Measurements from ENCODE around the gene HPCAL1.

The HPCAL1 gene

GRCh38 chr2:10466801-10467200, 164.1 kb downstream of the HPCAL1 start:
- DNase-seq (ENCODE audit: low spot score) = no peak

DNA sequence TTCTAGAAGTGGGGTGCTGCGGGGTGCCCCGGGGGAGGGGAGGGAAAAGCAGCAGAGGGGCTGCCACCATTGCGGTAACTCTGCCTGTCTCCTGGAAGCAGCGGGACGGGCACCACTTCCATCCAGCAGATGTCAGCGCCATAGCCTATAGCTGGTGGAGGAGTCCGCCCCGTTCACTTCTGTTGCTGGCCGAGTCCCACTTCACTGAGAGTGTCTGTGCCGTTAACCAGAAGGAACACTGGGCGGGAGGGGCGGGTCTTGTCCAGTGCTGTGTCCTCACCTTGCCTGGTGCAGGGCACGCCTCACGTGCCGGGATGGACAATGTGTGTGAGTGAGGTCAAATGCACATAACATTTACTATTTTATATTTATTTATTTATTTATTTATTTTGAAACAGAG, 164.7 kb downstream of the HPCAL1 start:
- no peak for DNase-seq (ENCODE audit: low spot score)

DNA sequence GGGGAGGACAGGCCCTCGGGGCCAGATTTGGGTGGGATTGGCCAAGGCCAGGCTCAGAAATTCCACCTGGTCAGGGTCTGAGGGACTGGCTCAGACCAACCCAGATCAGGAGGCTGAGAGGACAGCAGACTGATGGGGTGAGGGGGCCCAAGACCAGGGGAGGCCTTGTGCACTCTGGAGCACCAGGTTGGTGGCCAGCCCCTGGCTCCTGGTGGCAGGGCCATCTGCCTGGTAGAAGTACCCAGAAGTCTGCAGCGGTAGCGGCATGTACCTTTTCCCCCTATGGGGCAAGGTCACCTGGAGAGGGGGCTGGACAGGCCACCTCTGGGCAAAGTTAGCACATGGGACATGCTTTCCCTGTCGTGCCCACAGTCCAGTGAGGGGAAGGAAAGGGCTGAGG, 166.6 kb downstream of the HPCAL1 start:
- DNase-seq (ENCODE audit: low spot score) = no peak

- no peak for DNase-seq (ENCODE audit: low spot score)
Measured at GRCh38 chr2:10469955-10470608, 167.4 kb downstream of the HPCAL1 start.

DNA sequence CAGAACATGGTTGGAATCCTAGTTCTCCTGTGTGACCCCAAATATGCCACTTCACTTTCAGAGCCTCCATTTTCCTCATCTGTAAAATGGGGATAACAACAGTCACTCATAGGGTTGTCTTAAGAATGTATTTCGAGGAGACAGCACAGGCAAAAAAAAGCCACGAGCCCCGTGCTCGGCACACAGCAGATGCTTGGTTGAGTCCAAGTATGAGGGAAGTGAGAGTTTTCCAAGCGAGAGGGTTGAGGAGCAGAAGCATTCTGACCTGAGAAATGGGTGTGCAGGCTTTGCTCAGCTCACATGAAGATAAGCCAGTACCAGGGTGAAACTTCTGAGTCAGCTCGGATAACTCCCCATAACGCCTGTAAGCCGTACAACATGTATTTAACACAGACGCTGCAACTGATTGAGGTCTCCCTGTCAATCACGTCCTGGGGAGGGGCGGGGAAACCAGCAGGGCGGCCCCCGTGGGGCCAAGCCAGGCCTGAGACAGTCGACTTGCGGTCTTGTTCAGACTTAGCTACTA, 168.4 kb downstream of the HPCAL1 start:
- DNase-seq (ENCODE audit: low spot score) = no peak

- no peak for DNase-seq (ENCODE audit: low spot score)
Measured at GRCh38 chr2:10471955-10472354, 169.3 kb downstream of the HPCAL1 start.

- DNase-seq (ENCODE audit: low spot score) = no peak
Measured at GRCh38 chr2:10473121-10473756, 170.5 kb downstream of the HPCAL1 start.

GRCh38 chr2:10475221-10475722, 172.6 kb downstream of the HPCAL1 start:
- no peak for DNase-seq (ENCODE audit: low spot score)

- DNase-seq (ENCODE audit: low spot score) = no peak
Measured at GRCh38 chr2:10475811-10476660, 173.3 kb downstream of the HPCAL1 start.

GRCh38 chr2:10476723-10477442, 174.2 kb downstream of the HPCAL1 start:
- no peak for DNase-seq (ENCODE audit: low spot score)

All from RKO (cell line).